ENCODE data around the gene ANTXR1.

The ANTXR1 gene

DNA sequence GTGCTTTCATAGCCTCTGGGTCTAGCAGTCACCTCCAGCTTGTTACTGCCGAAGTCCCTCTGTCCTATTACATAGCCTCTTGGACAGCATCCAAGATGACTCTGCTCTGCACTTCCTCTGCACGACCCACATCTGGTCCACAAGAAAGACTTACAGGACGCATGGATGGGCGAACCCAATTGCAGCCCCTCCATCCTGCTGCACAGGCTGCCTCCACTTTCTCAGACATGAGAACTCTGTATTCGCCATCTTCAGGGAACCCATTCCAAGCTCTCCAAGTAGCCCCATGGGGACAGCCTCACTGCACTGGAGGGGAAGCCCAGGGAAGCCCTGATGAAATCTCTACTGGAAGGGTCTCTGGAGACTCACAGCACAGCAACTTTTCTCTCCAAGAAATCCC is 201.9 kb downstream of the ANTXR1 start:
- Histone ChIP-seq H3K4me3 (ENCODE audit: low read depth in 1 of 2, low read length in 2 of 2) (no peak overlapping the region), H3K9ac (ENCODE audit: low read depth, low read length) (no peak overlapping the region), H2AFZ (ENCODE audit: low read depth, low read length) (no peak overlapping the region), H3K4me1 (ENCODE audit: insufficient read depth, low read length) (no peaks in the 10 kb centered on the region), H3K27ac (ENCODE audit: low read length) (no peak overlapping the region), H3K9me3 (ENCODE audit: insufficient read depth, low read length, severe bottlenecking) (no peaks in the 10 kb centered on the region), H3K27me3 (ENCODE audit: insufficient read depth, low read length, poor library complexity) (no peaks in the 10 kb centered on the region), H3K36me3 (ENCODE audit: insufficient read depth, low read length) (peaks cover 3% of the 10 kb centered on the region; the same call in 1 of the 2 replicates), H3K4me2 (ENCODE audit: insufficient read depth, low read length) (no peak overlapping the region), H3K79me2 (ENCODE audit: insufficient read depth, low read length) (no peaks in the 10 kb centered on the region), H4K20me1 (ENCODE audit: insufficient read depth, low read length) (no peaks in the 10 kb centered on the region)
- ATAC-seq (ENCODE audit: insufficient read depth, low read depth) (no peak), DNase-seq (no peak)
- no peak for TF ChIP-seq EZH2 (IDR thresholded peaks at IDR 0.05; ENCODE audit: borderline replicate concordance, low read depth, low read length, severe bottlenecking)
- TF ChIP-seq, protein P1, sequence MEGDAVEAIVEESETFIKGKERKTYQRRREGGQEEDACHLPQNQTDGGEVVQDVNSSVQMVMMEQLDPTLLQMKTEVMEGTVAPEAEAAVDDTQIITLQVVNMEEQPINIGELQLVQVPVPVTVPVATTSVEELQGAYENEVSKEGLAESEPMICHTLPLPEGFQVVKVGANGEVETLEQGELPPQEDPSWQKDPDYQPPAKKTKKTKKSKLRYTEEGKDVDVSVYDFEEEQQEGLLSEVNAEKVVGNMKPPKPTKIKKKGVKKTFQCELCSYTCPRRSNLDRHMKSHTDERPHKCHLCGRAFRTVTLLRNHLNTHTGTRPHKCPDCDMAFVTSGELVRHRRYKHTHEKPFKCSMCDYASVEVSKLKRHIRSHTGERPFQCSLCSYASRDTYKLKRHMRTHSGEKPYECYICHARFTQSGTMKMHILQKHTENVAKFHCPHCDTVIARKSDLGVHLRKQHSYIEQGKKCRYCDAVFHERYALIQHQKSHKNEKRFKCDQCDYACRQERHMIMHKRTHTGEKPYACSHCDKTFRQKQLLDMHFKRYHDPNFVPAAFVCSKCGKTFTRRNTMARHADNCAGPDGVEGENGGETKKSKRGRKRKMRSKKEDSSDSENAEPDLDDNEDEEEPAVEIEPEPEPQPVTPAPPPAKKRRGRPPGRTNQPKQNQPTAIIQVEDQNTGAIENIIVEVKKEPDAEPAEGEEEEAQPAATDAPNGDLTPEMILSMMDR (IDR thresholded peaks at IDR 0.05; ENCODE audit: borderline replicate concordance, extremely low read depth, low read length, poor library complexity, severe bottlenecking): no peak

DNA sequence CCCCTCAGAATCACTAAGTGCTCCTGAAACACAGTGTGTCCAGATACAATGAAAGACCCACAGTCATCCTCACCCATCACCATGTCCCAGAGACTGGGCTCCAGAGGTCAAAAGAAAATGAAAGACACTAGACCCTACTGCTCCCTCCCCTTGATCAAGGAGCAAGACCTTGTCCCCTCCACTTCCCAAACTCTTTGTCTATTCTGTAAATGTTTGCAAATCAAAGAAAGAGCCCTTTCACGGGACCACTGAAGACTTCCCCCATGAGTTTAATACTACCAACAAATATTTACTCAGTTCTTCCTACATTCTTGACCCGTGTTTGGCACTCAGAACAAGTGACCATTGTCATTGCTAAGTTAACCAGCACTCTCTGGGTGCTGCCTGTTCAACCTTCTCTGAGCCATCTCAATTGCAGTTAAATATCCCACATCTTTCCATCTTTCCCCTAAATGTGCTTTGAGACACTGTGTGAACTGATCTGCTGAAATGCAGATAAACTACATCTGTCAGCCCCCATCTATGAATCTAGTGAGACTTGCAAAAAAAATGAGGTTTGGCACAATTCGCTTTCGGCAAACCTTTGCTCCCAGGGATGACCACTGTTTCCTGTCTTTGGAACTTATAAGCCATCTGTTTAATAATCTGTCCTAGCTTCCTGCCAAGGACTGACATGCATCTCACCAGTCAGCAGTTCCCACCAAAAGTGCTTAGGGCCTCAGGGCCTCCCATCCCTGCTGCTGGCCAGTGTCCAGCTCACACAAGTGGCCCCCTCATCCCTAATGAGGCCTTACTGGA is 203.8 kb downstream of the ANTXR1 start:
- DNase-seq: no peak
- TF ChIP-seq, protein P1 (IDR thresholded peaks at IDR 0.05; ENCODE audit: borderline replicate concordance, extremely low read depth, low read length, poor library complexity, severe bottlenecking): no peak
- no peak for TF ChIP-seq EZH2 (IDR thresholded peaks at IDR 0.05; ENCODE audit: borderline replicate concordance, low read depth, low read length, severe bottlenecking)

DNA sequence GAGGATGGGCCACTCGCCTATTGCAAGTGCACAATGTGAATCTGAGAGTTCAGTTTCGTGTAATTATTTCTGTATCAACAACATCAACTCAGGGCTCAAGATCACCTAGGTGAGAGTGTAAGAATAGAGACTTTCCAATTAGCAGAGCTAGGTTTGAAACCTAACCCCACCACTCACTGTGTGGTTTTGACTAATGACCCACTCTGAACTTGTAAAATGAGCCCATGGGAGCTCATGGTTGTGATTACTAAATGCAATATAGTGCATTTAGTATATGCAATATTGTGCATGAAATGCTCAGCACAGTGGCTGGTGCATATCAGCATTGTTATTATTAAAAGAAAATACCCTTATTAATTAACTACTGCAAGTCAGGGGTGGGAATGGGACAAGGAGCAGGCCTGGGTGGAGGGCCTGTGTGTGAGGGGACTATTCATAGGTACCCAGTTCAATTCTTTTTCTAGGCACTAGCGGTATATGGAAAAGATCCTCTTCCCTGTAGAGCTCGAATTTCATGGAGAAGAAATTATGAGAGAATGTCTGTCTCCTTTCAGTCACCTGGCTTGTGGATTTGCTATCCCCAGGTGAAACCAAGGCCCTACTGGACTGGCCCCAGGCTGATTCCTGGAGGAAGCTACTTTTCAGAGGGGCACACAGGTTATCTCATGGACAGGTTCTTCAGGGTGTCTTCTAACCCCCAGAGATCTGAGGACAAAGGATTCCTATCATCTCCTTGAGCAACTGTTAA is 204.5 kb downstream of the ANTXR1 start:
- no peak for TF ChIP-seq EZH2 (IDR thresholded peaks at IDR 0.05; ENCODE audit: borderline replicate concordance, low read depth, low read length, severe bottlenecking)
- TF ChIP-seq, protein P1 (IDR thresholded peaks at IDR 0.05; ENCODE audit: borderline replicate concordance, extremely low read depth, low read length, poor library complexity, severe bottlenecking): no peak
- no peak overlapping the region for H3K9ac ChIP-seq (ENCODE audit: low read depth, low read length)
- no peaks in the 10 kb centered on the region for H3K9me3 ChIP-seq (ENCODE audit: insufficient read depth, low read length, severe bottlenecking)
- no peak overlapping the region for H3K4me2 ChIP-seq (ENCODE audit: insufficient read depth, low read length)
- no peaks in the 10 kb centered on the region for H4K20me1 ChIP-seq (ENCODE audit: insufficient read depth, low read length)
- H2AFZ ChIP-seq (ENCODE audit: low read depth, low read length): no peak overlapping the region
- H3K27me3 ChIP-seq (ENCODE audit: insufficient read depth, low read length, poor library complexity): no peaks in the 10 kb centered on the region
- DNase-seq (no peak), ATAC-seq (ENCODE audit: insufficient read depth, low read depth) (no peak)
- no peaks in the 10 kb centered on the region for H3K4me1 ChIP-seq (ENCODE audit: insufficient read depth, low read length)
- no peak overlapping the region for H3K4me3 ChIP-seq (ENCODE audit: low read depth in 1 of 2, low read length in 2 of 2)
- H3K27ac ChIP-seq (ENCODE audit: low read length): no peak overlapping the region
- peaks cover 3% of the 10 kb centered on the region; the same call in 1 of the 2 replicates for H3K36me3 ChIP-seq (ENCODE audit: insufficient read depth, low read length)
- H3K79me2 ChIP-seq (ENCODE audit: insufficient read depth, low read length): no peaks in the 10 kb centered on the region

More for the DNA sequence above, 203.8 kb downstream of the ANTXR1 start:
- Histone ChIP-seq H3K27ac (ENCODE audit: low read length) (no peak overlapping the region), H3K4me3 (ENCODE audit: low read depth in 1 of 2, low read length in 2 of 2) (no peak overlapping the region), H3K9ac (ENCODE audit: low read depth, low read length) (no peak overlapping the region), H3K4me1 (ENCODE audit: insufficient read depth, low read length) (no peaks in the 10 kb centered on the region), H3K27me3 (ENCODE audit: insufficient read depth, low read length, poor library complexity) (no peaks in the 10 kb centered on the region), H3K36me3 (ENCODE audit: insufficient read depth, low read length) (peaks cover 3% of the 10 kb centered on the region; the same call in 1 of the 2 replicates), H3K4me2 (ENCODE audit: insufficient read depth, low read length) (no peak overlapping the region), H3K9me3 (ENCODE audit: insufficient read depth, low read length, severe bottlenecking) (no peaks in the 10 kb centered on the region), H2AFZ (ENCODE audit: low read depth, low read length) (no peak overlapping the region), H3K79me2 (ENCODE audit: insufficient read depth, low read length) (no peaks in the 10 kb centered on the region), H4K20me1 (ENCODE audit: insufficient read depth, low read length) (no peaks in the 10 kb centered on the region)
- ATAC-seq (ENCODE audit: insufficient read depth, low read depth): no peak

Measured in DND-41 (cell line).